Measurements from ENCODE around the gene MAZ.
A peak's percentile ranks its signal among the peaks of the same experiment; 100 is the strongest.
"Not testable (repeated sequence)": the region's sequence is repeated elsewhere in the genome, so short reads cannot be mapped to it uniquely, and the experiment has no call there.

The MAZ gene

GRCh38 chr16:29825145-29826044 is 19.1 kb downstream of the MAZ start:
- no peak for DNase-seq (ENCODE audit: low read depth, low spot score)

- no peak for DNase-seq (ENCODE audit: low read depth, low spot score)
Measured at GRCh38 chr16:29826342-29826695, 20.0 kb downstream of the MAZ start.

GRCh38 chr16:29830774-29831173 is 24.4 kb downstream of the MAZ start:
- DNase-seq (ENCODE audit: low read depth, low spot score) = no peak

GRCh38 chr16:29831490-29831889 is 25.2 kb downstream of the MAZ start:
- no peak for DNase-seq (ENCODE audit: low read depth, low spot score)

- not testable (repeated sequence) for DNase-seq (ENCODE audit: low read depth, low spot score)
Measured at GRCh38 chr16:29833219-29833618, 26.9 kb downstream of the MAZ start.

- no peak for DNase-seq (ENCODE audit: low read depth, low spot score)
Measured at GRCh38 chr16:29834079-29834478, 27.8 kb downstream of the MAZ start.

- DNase-seq (ENCODE audit: low read depth, low spot score) = no peak
Measured at GRCh38 chr16:29835926-29836325, 29.6 kb downstream of the MAZ start.

GRCh38 chr16:29836623-29837022 is 30.3 kb downstream of the MAZ start:
- no peak for DNase-seq (ENCODE audit: low read depth, low spot score)

- DNase-seq (ENCODE audit: low read depth, low spot score) = no peak
Measured at GRCh38 chr16:29837841-29838240, 31.5 kb downstream of the MAZ start.

GRCh38 chr16:29839822-29840221 is 33.5 kb downstream of the MAZ start:
- no peak for DNase-seq (ENCODE audit: low read depth, low spot score)

- no peak for DNase-seq (ENCODE audit: low read depth, low spot score)
Measured at GRCh38 chr16:29840240-29840639, 33.9 kb downstream of the MAZ start.

GRCh38 chr16:29841631-29842030 is 35.3 kb downstream of the MAZ start:
- no peak for DNase-seq (ENCODE audit: low read depth, low spot score)

- DNase-seq (ENCODE audit: low read depth, low spot score) = no peak
Measured at GRCh38 chr16:29842732-29843346, 36.5 kb downstream of the MAZ start.

GRCh38 chr16:29843931-29844330 is 37.6 kb downstream of the MAZ start:
- DNase-seq (ENCODE audit: low read depth, low spot score) = no peak

- DNase-seq (ENCODE audit: low read depth, low spot score) = no peak
Measured at GRCh38 chr16:29844575-29845331, 38.4 kb downstream of the MAZ start.

GRCh38 chr16:29845656-29846055 is 39.3 kb downstream of the MAZ start:
- DNase-seq (ENCODE audit: low read depth, low spot score) = no peak

GRCh38 chr16:29848420-29849297 is 42.3 kb downstream of the MAZ start:
- DNase-seq (ENCODE audit: low read depth, low spot score) = peak; percentile 30

GRCh38 chr16:29849505-29849904 is 43.2 kb downstream of the MAZ start:
- no peak for DNase-seq (ENCODE audit: low read depth, low spot score)

- no peak for DNase-seq (ENCODE audit: low read depth, low spot score)
Measured at GRCh38 chr16:29850998-29851397, 44.7 kb downstream of the MAZ start.

GRCh38 chr16:29852654-29853053 is 46.3 kb downstream of the MAZ start:
- DNase-seq (ENCODE audit: low read depth, low spot score) = no peak

- DNase-seq (ENCODE audit: low read depth, low spot score) = no peak
Measured at GRCh38 chr16:29854520-29855100, 48.3 kb downstream of the MAZ start.

Data from iPS DF 19.7 (cell line).